Endothelial cell of hepatic sinusoid (primary cell): ENCODE data around the gene OCIAD2.
"Not testable (repeated sequence)": the region's sequence is repeated elsewhere in the genome, so short reads cannot be mapped to it uniquely, and the experiment has no call there.

Experiments used
- in situ Hi-C: cut with HindIII; loops from 2 replicates; pipeline ENCODE4 v1.10.0; 2017; ENCODE audit warnings: low sequenced_read_pairs

Gene OCIAD2

DNA sequence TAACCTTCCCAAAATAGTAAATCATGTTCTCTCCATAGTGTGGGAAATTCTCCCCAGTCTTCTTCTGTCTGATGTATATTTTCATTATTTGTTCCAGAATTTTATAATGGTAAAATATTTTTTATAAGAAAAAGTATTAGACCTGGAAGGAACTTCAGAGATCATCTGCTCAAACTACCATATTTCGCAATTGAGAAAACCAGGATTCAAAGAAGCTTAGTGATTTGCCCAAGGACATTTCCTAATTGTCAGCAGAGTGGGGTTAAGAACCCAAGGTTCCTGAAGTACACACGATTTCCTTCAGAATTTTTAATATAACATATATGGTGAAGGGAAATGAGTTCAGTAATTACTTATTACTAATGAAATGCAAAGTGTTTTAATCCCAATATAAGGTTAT is 51.6 kb downstream of the OCIAD2 start:
- in situ Hi-C loops = loop anchor here (5.0 kb wide), 1 partner anchor 102 kb away; no protein-coding TSS in a partner anchor

- in situ Hi-C loops = loop anchor here (5.0 kb wide), 1 partner anchor 103 kb away; no protein-coding TSS in a partner anchor
Observed at GRCh38 chr4:48854395-48854683, 52.2 kb downstream of the OCIAD2 start.

DNA sequence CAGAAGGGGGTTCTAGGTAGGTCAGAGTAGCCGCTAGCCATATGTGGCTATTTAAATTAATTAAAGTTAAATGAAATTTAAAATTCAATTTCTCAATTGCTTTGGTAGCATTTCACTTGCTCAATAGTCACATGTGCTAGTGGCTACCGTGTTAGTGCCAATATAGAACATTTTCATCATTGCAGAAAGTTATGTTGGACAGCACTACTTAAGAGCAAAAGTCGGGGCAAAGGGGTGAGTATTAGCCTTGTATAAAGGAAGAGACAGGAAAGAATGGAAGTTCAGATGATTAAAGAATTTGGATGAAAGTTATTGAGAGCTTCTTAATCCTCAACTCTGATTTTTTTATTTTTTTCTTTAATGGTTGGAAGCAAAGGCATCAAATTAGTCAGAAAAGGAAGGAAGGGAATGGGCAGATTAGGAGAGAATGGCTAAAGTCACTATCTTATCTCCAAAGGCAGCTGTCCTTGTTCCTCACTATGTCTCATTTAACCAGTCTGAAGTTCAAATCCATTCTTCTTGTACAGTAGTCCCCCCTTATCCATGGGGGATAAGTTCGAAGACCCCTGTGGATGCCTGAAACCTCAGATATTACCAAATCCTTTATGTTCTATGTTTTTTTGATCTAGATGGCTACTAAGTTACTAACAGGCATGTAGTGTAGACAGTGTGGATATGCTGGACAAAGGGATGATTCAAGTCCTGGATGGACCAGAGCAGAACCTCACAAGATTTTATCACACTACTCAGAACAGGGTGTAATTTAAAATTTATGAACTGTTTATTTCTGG is 52.8 kb downstream of the OCIAD2 start:
- in situ Hi-C loops = loop anchor here (5.0 kb wide), 1 partner anchor 104 kb away; no protein-coding TSS in a partner anchor

GRCh38 chr4:48851651-48852050 is 54.9 kb downstream of the OCIAD2 start:
- in situ Hi-C loops = loop anchor here (5.0 kb wide), 1 partner anchor 106 kb away; no protein-coding TSS in a partner anchor

- in situ Hi-C loops = not testable (repeated sequence)
Observed at GRCh38 chr4:48848799-48849198, 57.8 kb downstream of the OCIAD2 start.

- in situ Hi-C loops = no loop called here
Observed at GRCh38 chr4:48844843-48845242, 61.7 kb downstream of the OCIAD2 start.

DNA sequence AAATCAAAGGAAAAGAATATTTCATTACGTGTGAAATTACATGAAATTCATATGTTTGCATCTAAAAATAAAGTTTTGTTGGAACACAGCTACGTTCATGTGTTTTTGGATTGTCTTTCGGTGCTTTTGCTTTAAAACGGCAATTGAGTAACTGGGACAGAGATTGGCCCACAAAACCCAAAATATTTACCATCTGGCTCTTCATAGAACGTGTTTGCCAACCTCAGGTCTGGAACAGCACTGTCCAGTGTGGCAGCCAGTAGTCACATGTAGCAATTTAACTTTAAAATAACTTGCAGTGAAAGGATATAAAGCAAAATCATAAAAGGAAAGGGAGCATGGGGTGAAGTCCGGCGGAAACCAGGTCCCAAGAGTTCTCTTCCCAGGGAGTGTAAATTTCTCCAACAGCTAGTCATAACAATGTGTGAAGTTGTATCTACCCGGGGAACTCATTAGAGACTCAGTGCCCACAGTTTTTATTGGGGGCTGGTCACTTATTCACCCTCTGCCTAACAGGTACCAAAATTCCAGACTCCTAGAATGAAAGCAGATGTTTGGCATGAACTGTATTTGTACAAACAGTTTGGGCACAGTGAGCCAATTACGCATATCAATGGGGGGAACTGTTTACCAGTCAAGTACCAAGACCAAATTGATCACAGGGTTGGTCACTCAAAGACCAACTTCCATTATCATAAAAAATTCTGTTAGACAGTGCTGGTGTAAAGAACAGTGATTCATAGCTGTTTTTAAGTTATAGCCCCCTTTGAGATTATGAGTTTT is 65.3 kb downstream of the OCIAD2 start:
- in situ Hi-C loops = no loop called here

DNA sequence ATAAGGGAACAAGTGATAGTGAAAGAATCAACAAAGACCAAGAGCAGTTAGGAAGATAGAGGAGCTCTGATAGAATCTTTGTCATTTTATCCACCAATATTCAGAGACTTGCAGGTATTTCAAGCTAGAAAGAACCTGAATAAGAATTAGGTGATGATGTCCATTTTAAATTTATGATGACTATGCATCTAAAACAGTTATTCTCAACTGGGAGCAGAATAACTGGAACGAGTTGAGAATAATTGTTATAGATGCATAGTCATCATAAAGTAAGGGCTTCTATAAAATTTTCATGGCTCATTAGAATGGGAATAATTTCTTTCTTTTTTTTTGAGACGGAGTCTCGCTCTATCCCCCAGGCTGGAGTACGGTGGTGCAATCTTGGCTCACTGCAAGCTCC is 69.9 kb downstream of the OCIAD2 start:
- in situ Hi-C loops = no loop called here
